Endothelial cell of umbilical vein (primary cell): ENCODE measurements around the gene LIG4. TPM values are rescaled to one million over a fixed set of nuclear protein-coding genes. Genes with fewer than 3 reads are reported as not detected.

Experiments used
- BruUV-seq: library from RNA; stranded (reverse); fragments of 400-500 nt; replicated peaks from 2 replicates; lab custom pipeline; 2021; lab: Mats Ljungman, UMichigan
- CTCF ChIA-PET: fragments of 300-600, 350-600 bp; sonication (Branson Sonifier 250); formaldehyde crosslinking; loops from one replicate; lab custom pipeline; 2021; ENCODE audit warnings: antibody characterized with exemption, inconsistent platforms; lab: Charles Lee
- POLR2A ChIA-PET: fragments of 300-600, 350-600 bp; sonication (Branson Sonifier 250); formaldehyde crosslinking; loops from one replicate; lab custom pipeline; 2021; ENCODE audit warnings: antibody characterized with exemption, inconsistent platforms; lab: Charles Lee
- DNase-seq: peaks from one replicate; pipeline ENCODE4 v3.0.0-alpha.2; 2011; ENCODE audit warnings: low read depth, low spot score
- FAIRE-seq: peaks from 2 replicates; lab custom pipeline; 2011; peaks lifted over from hg19 to GRCh38; lab: Jason Lieb, UNC
- H2AFZ ChIP-seq: 2 replicates; pipeline ENCODE4 v1.6.0; 2012; ENCODE audit warnings: low read depth, low read length, control low read depth, inconsistent platforms
- H3K27ac ChIP-seq: 2 replicates; pipeline ENCODE4 v1.5.1; 2011; ENCODE audit warnings: low read depth, mild to moderate bottlenecking, control low read depth, low read length, moderate library complexity; ENCODE audit not compliant: insufficient read depth
- H3K27me3 ChIP-seq, 2 experiments: 2 replicates each; pipeline versions ENCODE4 v1.6.0 to v1.6.1; 2011; ENCODE audit warnings: low read length in 2 of 2, mixed read lengths in 1 of 2; ENCODE audit not compliant: control insufficient read depth in 2 of 2, insufficient read depth in 2 of 2
- H3K36me3 ChIP-seq, 2 experiments: 2 replicates in 1 of 2; 3 replicates in 1 of 2; pipeline ENCODE4 v1.5.1; 2011; ENCODE audit warnings: low read length in 2 of 2, mild to moderate bottlenecking in 1 of 2, moderate library complexity in 1 of 2; ENCODE audit not compliant: control insufficient read depth in 2 of 2, insufficient read depth in 2 of 2; ENCODE audit errors: extremely low read depth in 1 of 2
- H3K4me1 ChIP-seq: 3 replicates; pipeline ENCODE4 v1.5.1; 2011; ENCODE audit warnings: mild to moderate bottlenecking, low read length; ENCODE audit not compliant: control insufficient read depth, insufficient read depth; ENCODE audit errors: extremely low read depth
- H3K4me2 ChIP-seq: 2 replicates; pipeline ENCODE4 v1.6.1; 2011; ENCODE audit warnings: low read length, control low read depth, mixed read lengths; ENCODE audit not compliant: insufficient read depth
- H3K4me3 ChIP-seq, 3 experiments: fragments of 200-600 bp in 1 of 3; sonication (generic), shearing (Covaris generic) in 1 of 3; replicated peaks in 1 of 3; 2 replicates each; pipeline ENCODE4 v1.5.1; 2011 to 2016; ENCODE audit warnings: control low read depth in 3 of 3, low read length in 3 of 3, mild to moderate bottlenecking in 2 of 3, inconsistent platforms in 1 of 3, low read depth in 1 of 3, moderate library complexity in 1 of 3; ENCODE audit not compliant: insufficient read depth in 1 of 3
- H3K79me2 ChIP-seq: 2 replicates; pipeline ENCODE4 v1.6.0; 2012; ENCODE audit warnings: low read length, inconsistent platforms; ENCODE audit not compliant: control insufficient read depth, insufficient read depth
- H3K9ac ChIP-seq: replicated peaks from 2 replicates; pipeline ENCODE3; 2011; ENCODE audit warnings: low read length, control low read depth; ENCODE audit not compliant: insufficient read depth; ENCODE audit errors: extremely low read depth
- H3K9me1 ChIP-seq: replicated peaks from 3 replicates; pipeline ENCODE4 v1.6.0; 2011; ENCODE audit warnings: mild to moderate bottlenecking, low read length; ENCODE audit not compliant: control insufficient read depth, insufficient read depth; ENCODE audit errors: extremely low read depth
- H3K9me3 ChIP-seq: replicated peaks from 2 replicates; pipeline ENCODE4 v1.5.1; 2012; ENCODE audit warnings: low read length, inconsistent platforms; ENCODE audit not compliant: control insufficient read depth, insufficient read depth
- H4K20me1 ChIP-seq: replicated peaks from 2 replicates; pipeline ENCODE3; 2011; ENCODE audit warnings: mild to moderate bottlenecking, low read length; ENCODE audit not compliant: control insufficient read depth, insufficient read depth; ENCODE audit errors: extremely low read depth
- CTCF ChIP-seq, 2 donors: IDR thresholded peaks; 1 replicate in 1 of 2; 2 replicates in 1 of 2; pipeline ENCODE4 v1.5.1; 2011; ENCODE audit warnings: low read length in 2 of 2, mild to moderate bottlenecking in 2 of 2, moderate library complexity in 2 of 2, control low read depth in 1 of 2, inconsistent platforms in 1 of 2, low read depth in 1 of 2; ENCODE audit not compliant: insufficient read depth in 1 of 2; ENCODE audit errors: extremely low read depth in 1 of 2
- EZH2 ChIP-seq: IDR thresholded peaks from 2 replicates; pipeline ENCODE4 v1.6.1; 2012; ENCODE audit warnings: borderline replicate concordance, low read depth, mild to moderate bottlenecking, moderate library complexity, low read length, inconsistent platforms; ENCODE audit not compliant: severe bottlenecking
- FOS ChIP-seq: IDR thresholded peaks from 2 replicates; pipeline ENCODE4 v1.6.1; 2011; ENCODE audit warnings: mild to moderate bottlenecking, low read length, moderate library complexity, borderline replicate concordance; ENCODE audit not compliant: insufficient read depth
- GATA2 ChIP-seq: IDR thresholded peaks from 2 replicates; pipeline ENCODE4 v1.7.0; 2011; ENCODE audit warnings: low read depth, mild to moderate bottlenecking, moderate library complexity, mixed read lengths, low read length; ENCODE audit not compliant: insufficient read length, insufficient read depth
- JUN ChIP-seq: IDR thresholded peaks from 2 replicates; pipeline ENCODE4 v1.6.1; 2011; ENCODE audit warnings: borderline replicate concordance, low read depth; ENCODE audit not compliant: insufficient read length, insufficient read depth
- MAX ChIP-seq: IDR thresholded peaks from 2 replicates; pipeline ENCODE4 v1.6.1; 2011; ENCODE audit not compliant: insufficient read depth, insufficient read length
- MYC ChIP-seq: IDR thresholded peaks from one replicate; pipeline ENCODE4 v1.6.1; 2011; ENCODE audit warnings: mild to moderate bottlenecking, low read depth, low read length
- POLR2A ChIP-seq: IDR thresholded peaks from 2 replicates; pipeline ENCODE4 v1.6.1; 2012; ENCODE audit warnings: low read depth, mild to moderate bottlenecking, control low read depth, low read length
- POLR2AphosphoS5 ChIP-seq: IDR thresholded peaks from 2 replicates; pipeline ENCODE4 v1.6.1; 2012; ENCODE audit warnings: low read depth, mild to moderate bottlenecking, control low read depth, low read length, moderate library complexity; ENCODE audit not compliant: insufficient read depth
- dilution Hi-C: fragments of 300-500 bp; cut with MboI; formaldehyde crosslinking; loops from one replicate; pipeline ENCODE4 v1.15.0; 2019; ENCODE audit warnings: low sequenced_read_pairs; ENCODE audit not compliant: extremely low pct_ligation_motif_present
- intact Hi-C: fragments of 100-400 bp; cut with micrococcal nuclease; formaldehyde crosslinking; loops from one replicate; pipeline ENCODE4 v1.10.0; 2022
- polyA plus RNA-seq, 4 experiments: library from polyadenylated mRNA; depleted of rRNA in 3 of 4; stranded (reverse) in 3 of 4; unstranded in 1 of 4; fragments of >200 nt; gene quantifications; 2 replicates each; pipeline versions ENCODE4 v1.2.1 to v1.2.3, GENCODE V29; 2011 to 2012; ENCODE audit warnings: missing spikeins in 1 of 4
- total RNA-seq: library from RNA; stranded (reverse); gene quantifications from 2 replicates; pipeline ENCODE4 v1.2.3, GENCODE V29; 2021

The LIG4 gene
- total and polyA plus RNA-seq, 2 donors (not counting 3 experiments of a cell fraction or from before 2014, with no cell fraction given): 3.0 to 9.2 TPM

- Histone ChIP-seq H3K4me2 (no peak overlapping the region), H3K79me2 (no peaks in the 10 kb centered on the region), H3K9me3 (no peaks in the 10 kb centered on the region), H3K27ac (no peak overlapping the region), H3K4me1 (no peaks in the 10 kb centered on the region), H3K4me3 (no peak overlapping the region), H2AFZ (no peak overlapping the region), H3K27me3 (no peaks in the 10 kb centered on the region), H3K9me1 (no peaks in the 10 kb centered on the region), H3K9ac (no peak overlapping the region), H4K20me1 (no peaks in the 10 kb centered on the region), H3K36me3 (no peaks in the 10 kb centered on the region)
- DNase-seq (no peak), FAIRE-seq (no peak)
- CTCF ChIA-PET: no interaction called here
- TF ChIP-seq FOS (no peak), POLR2A (no peak), CTCF (IDR thresholded peaks at IDR 0.05; ENCODE audit: extremely low read depth in 1 of 2, insufficient read depth in 1 of 2, low read depth in 1 of 2, low read length in 2 of 2) (no peak), EZH2 (no peak), JUN (no peak), MAX (no peak), POLR2AphosphoS5 (no peak), MYC (no peak), GATA2 (no peak)
- intact Hi-C loops: no loop called here
- POLR2A ChIA-PET: no interaction called here
- BruUV-seq: no TSS peak
- dilution Hi-C loops: no loop called here
Observed at GRCh38 chr13:108193806-108194205, 21.5 kb downstream of the LIG4 start.
